GM12874 (cell line): Measurements from ENCODE around the gene GNAT1.

Source experiments
- CTCF ChIP-seq: IDR thresholded peaks from 2 replicates; pipeline ENCODE4 v1.5.1; 2011; ENCODE audit warnings: low read depth, mild to moderate bottlenecking, control low read depth, low read length, moderate library complexity; ENCODE audit not compliant: insufficient read depth

GNAT1 gene

GRCh38 chr3:50230794-50231125 is 39.4 kb downstream of the GNAT1 start:
- no peak for TF ChIP-seq CTCF

DNA sequence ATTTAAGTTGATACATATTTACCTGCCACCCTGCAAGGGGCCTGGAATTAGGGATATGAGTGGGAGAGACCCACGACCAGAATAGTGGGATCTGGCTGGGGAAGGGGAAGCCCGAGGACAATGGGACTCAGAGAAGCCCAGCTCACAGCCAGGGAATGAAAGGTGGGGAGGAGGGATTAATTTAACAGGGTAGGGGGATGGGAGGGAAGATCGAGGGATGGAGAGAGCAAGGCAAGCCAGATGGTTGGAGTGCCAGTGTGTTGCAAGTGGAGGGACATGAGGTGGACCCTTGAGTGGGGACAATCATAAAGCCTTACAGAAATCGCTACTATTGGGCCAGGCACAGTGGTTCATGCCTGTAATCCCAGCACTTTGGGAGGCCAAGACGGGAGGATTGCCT is 40.2 kb downstream of the GNAT1 start:
- TF ChIP-seq CTCF, result no peak

DNA sequence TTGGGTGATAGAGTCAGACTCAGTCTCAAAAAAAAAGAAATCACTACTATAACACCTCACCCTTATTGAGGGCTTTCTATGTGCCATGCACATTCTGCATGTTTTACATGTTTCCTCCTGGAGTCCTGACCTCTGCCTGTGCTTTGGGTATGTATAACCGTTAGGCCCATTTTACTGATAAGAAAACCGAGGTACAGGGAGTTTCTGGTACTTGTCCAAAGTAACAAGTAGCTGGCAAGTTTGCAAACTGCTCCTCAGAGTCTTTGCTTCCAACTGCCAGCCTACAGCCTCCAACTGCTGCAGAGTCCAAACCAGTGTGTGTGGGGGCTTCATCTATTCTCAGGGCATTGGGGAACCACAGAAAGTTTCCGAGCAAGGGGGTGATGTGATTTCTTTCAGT is 40.9 kb downstream of the GNAT1 start:
- no peak for TF ChIP-seq CTCF

- TF ChIP-seq CTCF, result no peak
These were observed 41.8 kb downstream of the GNAT1 start for GRCh38 chr3:50233176-50233575.

GRCh38 chr3:50235716-50236483 is 44.5 kb downstream of the GNAT1 start, which contains the start of gene GNAI2:
TSS of gene GNAI2 (plus strand) at chr3:50236204. CDS start at chr3:50236336, 132 bp downstream.
- no peak for TF ChIP-seq CTCF

- TF ChIP-seq CTCF, result no peak
These were observed 45.2 kb downstream of the GNAT1 start for GRCh38 chr3:50236484-50237132.

- no peak for TF ChIP-seq CTCF
These were observed 45.8 kb downstream of the GNAT1 start for GRCh38 chr3:50237133-50237651.
